GM12878 (cell line): Measurements from ENCODE around the gene RCOR2. TPM values are rescaled to one million over a fixed set of nuclear protein-coding genes. Genes with fewer than 3 reads are reported as not detected.
A peak's percentile ranks its signal among the peaks of the same experiment; 100 is the strongest.

Experiments used
- ATF7 ChIP-seq: fragments of 450-650 bp; IDR thresholded peaks from 2 replicates; pipeline ENCODE4 v1.6.1; 2016; ENCODE audit warnings: low read depth, mild to moderate bottlenecking
- BACH1 ChIP-seq: fragments of 450-650 bp; IDR thresholded peaks from 2 replicates; pipeline ENCODE4 v1.6.1; 2017; ENCODE audit warnings: mild to moderate bottlenecking, borderline replicate concordance
- BCL3 ChIP-seq: IDR thresholded peaks from 2 replicates; pipeline ENCODE4 v1.6.1; 2011; ENCODE audit warnings: borderline replicate concordance, low read depth, mild to moderate bottlenecking, moderate library complexity, low read length; ENCODE audit not compliant: insufficient read depth, poor library complexity, severe bottlenecking
- CREM ChIP-seq: IDR thresholded peaks from 2 replicates; pipeline ENCODE4 v1.6.1; 2014; ENCODE audit warnings: antibody characterized with exemption, low read depth
- ESRRA ChIP-seq: IDR thresholded peaks from 2 replicates; pipeline ENCODE4 v1.6.1; 2012; ENCODE audit warnings: mild to moderate bottlenecking, low read length, improper control_type of control experiment
- FOS ChIP-seq: IDR thresholded peaks from 3 replicates; pipeline ENCODE4 v1.6.1; 2011; ENCODE audit warnings: borderline replicate concordance; ENCODE audit not compliant: insufficient read length; ENCODE audit errors: extremely low read depth
- GATAD2B ChIP-seq: fragments of 450-650 bp; conservative IDR thresholded peaks from 2 replicates; pipeline ENCODE4 v1.6.1; 2017; ENCODE audit warnings: low read depth, mild to moderate bottlenecking, moderate library complexity
- HCFC1 ChIP-seq: fragments of 150-350 bp; IDR thresholded peaks from 2 replicates; pipeline ENCODE4 v1.6.1; 2014; ENCODE audit warnings: low read length
- HDAC6 ChIP-seq: fragments of 200-600 bp; sonication (generic); IDR thresholded peaks from one replicate; pipeline ENCODE4 v1.8.0; 2017; ENCODE audit warnings: antibody characterized with exemption; ENCODE audit not compliant: unreplicated experiment
- IKZF2 ChIP-seq, 2 experiments: fragments of 450-650 bp; IDR thresholded peaks; 2 replicates each; pipeline ENCODE4 v1.6.1; 2017; ENCODE audit warnings: mild to moderate bottlenecking in 2 of 2, moderate library complexity in 2 of 2
- KAT2A ChIP-seq: conservative IDR thresholded peaks from 2 replicates; pipeline ENCODE4 v1.6.1; 2011; ENCODE audit warnings: low read depth, low read length; ENCODE audit not compliant: control insufficient read depth
- MEF2A ChIP-seq: IDR thresholded peaks from 2 replicates; pipeline ENCODE4 v1.6.1; 2011; ENCODE audit warnings: low read depth, mild to moderate bottlenecking, low read length, moderate library complexity; ENCODE audit not compliant: insufficient read depth
- MTA3 ChIP-seq: IDR thresholded peaks from 2 replicates; pipeline ENCODE4 v1.6.1; 2012; ENCODE audit warnings: low read length, inconsistent platforms, borderline replicate concordance
- NBN ChIP-seq: fragments of 450-650 bp; IDR thresholded peaks from 2 replicates; pipeline ENCODE4 v1.6.1; 2016
- NR2F1 ChIP-seq: fragments of 450-650 bp; conservative IDR thresholded peaks from 2 replicates; pipeline ENCODE4 v1.6.1; 2017; ENCODE audit warnings: mild to moderate bottlenecking
- NRF1 ChIP-seq: conservative IDR thresholded peaks from 2 replicates; pipeline ENCODE4 v1.6.1; 2011; ENCODE audit warnings: mild to moderate bottlenecking, low read depth, low read length, improper control_type of control experiment
- PKNOX1 ChIP-seq: fragments of 450-650 bp; IDR thresholded peaks from 2 replicates; pipeline ENCODE4 v1.6.1; 2016; ENCODE audit warnings: mild to moderate bottlenecking
- POLR2A ChIP-seq: IDR thresholded peaks from 2 replicates; pipeline ENCODE4 v1.6.1; 2011; ENCODE audit warnings: low read depth, mild to moderate bottlenecking, low read length
- POU2F2 ChIP-seq: IDR thresholded peaks from 3 replicates; pipeline ENCODE4 v1.6.1; 2011; ENCODE audit warnings: low read depth, mild to moderate bottlenecking, low read length, borderline replicate concordance
- RELB ChIP-seq: fragments of 450-650 bp; IDR thresholded peaks from 2 replicates; pipeline ENCODE4 v1.6.1; 2017; ENCODE audit warnings: low read depth, mild to moderate bottlenecking, moderate library complexity
- RUNX3 ChIP-seq: IDR thresholded peaks from 2 replicates; pipeline ENCODE4 v1.6.1; 2012; ENCODE audit warnings: low read length, inconsistent platforms
- SIN3A ChIP-seq: IDR thresholded peaks from 2 replicates; pipeline ENCODE4 v1.6.1; 2012; ENCODE audit warnings: low read depth, low read length, improper control_type of control experiment
- SPI1 ChIP-seq: IDR thresholded peaks from 2 replicates; pipeline ENCODE4 v1.6.1; 2011; ENCODE audit warnings: low read depth, mild to moderate bottlenecking, low read length, moderate library complexity, borderline replicate concordance; ENCODE audit not compliant: insufficient read depth
- SRF ChIP-seq, 2 experiments: IDR thresholded peaks; 2 replicates each; pipeline ENCODE4 v1.6.1; 2011; ENCODE audit warnings: low read depth in 2 of 2, low read length in 2 of 2, mild to moderate bottlenecking in 1 of 2, moderate library complexity in 1 of 2
- TARDBP ChIP-seq: IDR thresholded peaks from 2 replicates; pipeline ENCODE4 v1.6.1; 2016; ENCODE audit warnings: borderline replicate concordance
- TCF12 ChIP-seq: IDR thresholded peaks from 2 replicates; pipeline ENCODE4 v1.6.1; 2011; ENCODE audit warnings: low read depth, mild to moderate bottlenecking, low read length
- ZBTB4 ChIP-seq: fragments of 450-650 bp; formaldehyde crosslinking; IDR thresholded peaks from 2 replicates; pipeline ENCODE4 v1.4.0; 2022; ENCODE audit warnings: mild to moderate bottlenecking, moderate library complexity
- ZNF622 ChIP-seq: fragments of 450-650 bp; IDR thresholded peaks from 2 replicates; pipeline ENCODE4 v1.6.1; 2017; ENCODE audit warnings: mild to moderate bottlenecking, inconsistent platforms
- polyA plus RNA-seq, 11 experiments: library from polyadenylated mRNA; depleted of rRNA in 4 of 11; unstranded in 6 of 11; stranded (reverse) in 5 of 11; fragments of >200 nt; fragmentation: Nextera tagmentation in 4 of 11; fragmentation: Illumina TruSeq in 1 of 11; extraction: Ambion mirVana in 4 of 11; extraction: Trizol in 1 of 11; gene quantifications; 1 replicate in 1 of 11; 2 replicates in 10 of 11; pipeline versions ENCODE4 v1.2.1 to v1.2.3, GENCODE V29; 2011 to 2016; ENCODE audit warnings: inconsistent platforms in 2 of 11, missing spikeins in 2 of 11, low read depth in 1 of 11
- total RNA-seq, 4 experiments: library from RNA; depleted of rRNA in 3 of 4; stranded (reverse); fragments of >200 nt in 3 of 4; fragmentation: Illumina TruSeq in 1 of 4; extraction: Trizol in 1 of 4; gene quantifications; 2 replicates each; pipeline versions ENCODE4 v1.2.1 to v1.2.3, GENCODE V29; 2013 to 2021

RCOR2 gene
- total and polyA plus RNA-seq, 10 of the 15 experiments (the other 5 are each of a cell fraction or from before 2014, with no cell fraction given), result 0.06 to 0.32 (median 0.17) TPM; not detected in 5

- no peak for TF ChIP-seq ESRRA
- no peak for TF ChIP-seq MTA3
- TF ChIP-seq CREM, result no peak; the same call in 1 of the 2 replicates
- no peak for TF ChIP-seq TCF12
- TF ChIP-seq BCL3, result no peak
- TF ChIP-seq RELB, result peak; percentile 85; the same call in 1 of the 2 replicates
- TF ChIP-seq POLR2A, result no peak
- peak; percentile 91 for TF ChIP-seq NBN
- no peak for TF ChIP-seq HDAC6
- TF ChIP-seq SPI1, result no peak
- TF ChIP-seq IKZF2 (IDR thresholded peaks at IDR 0.05), result peak; percentile 84 to 87
- TF ChIP-seq PKNOX1, result peak; percentile 72
- TF ChIP-seq NRF1, result no peak
- TF ChIP-seq SIN3A, result no peak
- TF ChIP-seq ZNF622, result no peak
- TF ChIP-seq MEF2A, result no peak
- TF ChIP-seq ZBTB4 (CRISPR knock-in tag), result no peak
- no peak for TF ChIP-seq GATAD2B
- no peak for TF ChIP-seq SRF (IDR thresholded peaks at IDR 0.05; ENCODE audit: low read depth in 2 of 2, low read length in 2 of 2)
- TF ChIP-seq ATF7, result peak; percentile 85
- TF ChIP-seq POU2F2, result no peak
- TF ChIP-seq BACH1, result no peak; the same call in 1 of the 2 replicates
- no peak for TF ChIP-seq TARDBP
- peak; percentile 67 for TF ChIP-seq NR2F1
- no peak for TF ChIP-seq FOS
- peak; percentile 95 for TF ChIP-seq RUNX3
- TF ChIP-seq KAT2A, result no peak
- TF ChIP-seq HCFC1, result no peak
These were observed 50.8 kb downstream of the RCOR2 start (continued) for GRCh38 chr11:63866211-63866610.
